ENCODE measurements around the gene SMIM20.

Gene SMIM20

GRCh38 chr4:25926462-25926861 is 12.4 kb downstream of the SMIM20 start:
- no peak for DNase-seq (ENCODE audit: low read depth)

- no peak for DNase-seq (ENCODE audit: low read depth)
These were observed 13.6 kb downstream of the SMIM20 start for GRCh38 chr4:25927361-25928195.

- DNase-seq (ENCODE audit: low read depth), result no peak
These were observed 14.6 kb downstream of the SMIM20 start for GRCh38 chr4:25928379-25929297.

- DNase-seq (ENCODE audit: low read depth), result no peak
These were observed 15.3 kb downstream of the SMIM20 start for GRCh38 chr4:25929298-25929686.

- DNase-seq (ENCODE audit: low read depth), result no peak
These were observed 16.8 kb downstream of the SMIM20 start for GRCh38 chr4:25930731-25931354.

- DNase-seq (ENCODE audit: low read depth), result no peak
These were observed 22.7 kb downstream of the SMIM20 start for GRCh38 chr4:25936696-25937095.

GRCh38 chr4:25937801-25938200 is 23.8 kb downstream of the SMIM20 start:
- DNase-seq (ENCODE audit: low read depth), result no peak

GRCh38 chr4:25938366-25938765 is 24.3 kb downstream of the SMIM20 start:
- DNase-seq (ENCODE audit: low read depth), result no peak

- DNase-seq (ENCODE audit: low read depth), result no peak
These were observed 24.8 kb downstream of the SMIM20 start for GRCh38 chr4:25938787-25939186.

- DNase-seq (ENCODE audit: low read depth), result no peak
These were observed 25.3 kb downstream of the SMIM20 start for GRCh38 chr4:25939330-25939729.

GRCh38 chr4:25941457-25942221 is 27.6 kb downstream of the SMIM20 start:
- no peak for DNase-seq (ENCODE audit: low read depth)

- no peak for DNase-seq (ENCODE audit: low read depth)
These were observed 29.3 kb downstream of the SMIM20 start for GRCh38 chr4:25943312-25943711.

- no peak for DNase-seq (ENCODE audit: low read depth)
These were observed 29.8 kb downstream of the SMIM20 start for GRCh38 chr4:25943805-25944204.

- no peak for DNase-seq (ENCODE audit: low read depth)
These were observed 34.0 kb downstream of the SMIM20 start for GRCh38 chr4:25948051-25948450.

GRCh38 chr4:25949173-25949748 is 35.2 kb downstream of the SMIM20 start:
- no peak for DNase-seq (ENCODE audit: low read depth)

GRCh38 chr4:25949994-25950393 is 36.0 kb downstream of the SMIM20 start:
- no peak for DNase-seq (ENCODE audit: low read depth)

- DNase-seq (ENCODE audit: low read depth), result no peak
These were observed 36.7 kb downstream of the SMIM20 start for GRCh38 chr4:25950461-25951389.

GRCh38 chr4:25951390-25951952 is 37.5 kb downstream of the SMIM20 start:
- no peak for DNase-seq (ENCODE audit: low read depth)

GRCh38 chr4:25953740-25954139 is 39.7 kb downstream of the SMIM20 start:
- no peak for DNase-seq (ENCODE audit: low read depth)

All from T-helper 22 cell (primary cell).